ENCODE results near the gene AP1G2. TPM values are rescaled to one million over a fixed set of nuclear protein-coding genes. Genes with fewer than 3 reads are reported as not detected.

Gene AP1G2
- total RNA-seq, 2 donors from 2014 or later: 36.4 to 61.7 TPM

- H3K4me3 ChIP-seq: no peak overlapping the region
- no peaks in the 10 kb centered on the region for H3K36me3 ChIP-seq
- no peaks in the 10 kb centered on the region for H3K27me3 ChIP-seq (replicated peaks; ENCODE audit: insufficient read depth)
- H3K9me3 ChIP-seq: no peaks in the 10 kb centered on the region
- no peak overlapping the region for H3K27ac ChIP-seq
- TF ChIP-seq, protein P1, sequence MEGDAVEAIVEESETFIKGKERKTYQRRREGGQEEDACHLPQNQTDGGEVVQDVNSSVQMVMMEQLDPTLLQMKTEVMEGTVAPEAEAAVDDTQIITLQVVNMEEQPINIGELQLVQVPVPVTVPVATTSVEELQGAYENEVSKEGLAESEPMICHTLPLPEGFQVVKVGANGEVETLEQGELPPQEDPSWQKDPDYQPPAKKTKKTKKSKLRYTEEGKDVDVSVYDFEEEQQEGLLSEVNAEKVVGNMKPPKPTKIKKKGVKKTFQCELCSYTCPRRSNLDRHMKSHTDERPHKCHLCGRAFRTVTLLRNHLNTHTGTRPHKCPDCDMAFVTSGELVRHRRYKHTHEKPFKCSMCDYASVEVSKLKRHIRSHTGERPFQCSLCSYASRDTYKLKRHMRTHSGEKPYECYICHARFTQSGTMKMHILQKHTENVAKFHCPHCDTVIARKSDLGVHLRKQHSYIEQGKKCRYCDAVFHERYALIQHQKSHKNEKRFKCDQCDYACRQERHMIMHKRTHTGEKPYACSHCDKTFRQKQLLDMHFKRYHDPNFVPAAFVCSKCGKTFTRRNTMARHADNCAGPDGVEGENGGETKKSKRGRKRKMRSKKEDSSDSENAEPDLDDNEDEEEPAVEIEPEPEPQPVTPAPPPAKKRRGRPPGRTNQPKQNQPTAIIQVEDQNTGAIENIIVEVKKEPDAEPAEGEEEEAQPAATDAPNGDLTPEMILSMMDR (IDR thresholded peaks at IDR 0.05): no peak
- ATAC-seq (ENCODE audit: insufficient number of reproducible peaks, low FRiP score, low read depth) (no peak), DNase-seq (ENCODE audit: low spot score) (no peak)
- H3K4me1 ChIP-seq (ENCODE audit: control insufficient read depth in 1 of 2, low read depth in 2 of 2): no peaks in the 10 kb centered on the region
Measured at GRCh38 chr14:23514644-23514957, 53.0 kb downstream of the AP1G2 start.

GRCh38 chr14:23513818-23514643 is 53.6 kb downstream of the AP1G2 start:
- H3K9me3 ChIP-seq: no peaks in the 10 kb centered on the region
- H3K36me3 ChIP-seq: no peaks in the 10 kb centered on the region
- DNase-seq (ENCODE audit: low spot score) (no peak), ATAC-seq (ENCODE audit: insufficient number of reproducible peaks, low FRiP score, low read depth) (no peak)
- no peak overlapping the region for H3K27ac ChIP-seq
- TF ChIP-seq, protein P1 (IDR thresholded peaks at IDR 0.05): no peak
- H3K4me1 ChIP-seq (ENCODE audit: control insufficient read depth in 1 of 2, low read depth in 2 of 2): no peaks in the 10 kb centered on the region
- no peak overlapping the region for H3K4me3 ChIP-seq
- H3K27me3 ChIP-seq (replicated peaks; ENCODE audit: insufficient read depth): no peaks in the 10 kb centered on the region

DNA sequence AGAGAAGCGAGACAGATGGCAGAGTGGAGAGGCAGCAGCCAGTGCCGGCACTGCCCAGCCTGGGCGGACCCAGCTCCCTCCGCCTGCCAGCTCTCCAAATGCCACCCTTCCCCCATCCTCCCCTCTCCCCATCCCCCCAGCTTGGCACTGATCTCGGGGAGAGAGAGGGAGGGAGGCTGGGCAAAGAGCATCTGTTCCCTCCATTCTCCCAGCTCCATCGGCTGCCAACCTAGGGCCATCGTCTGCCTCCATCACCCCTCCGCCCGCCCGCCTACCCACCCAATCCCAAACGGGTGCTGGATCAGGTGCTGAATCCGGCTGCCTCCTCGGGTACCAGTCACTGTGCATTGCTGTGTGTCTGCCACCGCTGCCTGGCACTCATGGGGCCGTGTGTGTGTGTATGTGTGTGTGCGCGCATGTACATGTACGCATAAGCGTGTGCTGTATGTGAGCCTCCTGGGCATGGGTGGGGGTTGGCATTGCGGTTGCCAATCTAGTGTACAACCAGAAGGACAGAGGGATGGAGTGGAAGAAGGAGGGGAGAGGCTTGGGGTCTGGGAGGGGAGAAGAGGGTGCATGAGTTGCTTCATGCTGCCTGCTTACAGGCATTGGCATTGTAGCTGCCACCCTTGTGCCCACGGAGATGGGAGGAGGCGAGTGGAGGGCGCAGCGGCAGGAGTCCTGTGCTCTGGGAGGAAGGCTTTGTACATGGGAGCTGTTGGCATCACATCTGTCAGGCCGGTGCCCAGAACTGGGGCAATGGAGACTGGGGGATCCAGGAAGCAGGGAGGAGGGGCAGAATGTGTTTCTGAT is 54.4 kb downstream of the AP1G2 start:
- DNase-seq (ENCODE audit: low spot score) (no peak), ATAC-seq (ENCODE audit: insufficient number of reproducible peaks, low FRiP score, low read depth) (no peak)
- TF ChIP-seq, protein P1 (IDR thresholded peaks at IDR 0.05): no peak
- Histone ChIP-seq H3K4me1 (ENCODE audit: control insufficient read depth in 1 of 2, low read depth in 2 of 2) (no peaks in the 10 kb centered on the region), H3K36me3 (no peaks in the 10 kb centered on the region), H3K27me3 (replicated peaks; ENCODE audit: insufficient read depth) (no peaks in the 10 kb centered on the region), H3K4me3 (no peak overlapping the region), H3K9me3 (no peaks in the 10 kb centered on the region), H3K27ac (no peak overlapping the region)

DNA sequence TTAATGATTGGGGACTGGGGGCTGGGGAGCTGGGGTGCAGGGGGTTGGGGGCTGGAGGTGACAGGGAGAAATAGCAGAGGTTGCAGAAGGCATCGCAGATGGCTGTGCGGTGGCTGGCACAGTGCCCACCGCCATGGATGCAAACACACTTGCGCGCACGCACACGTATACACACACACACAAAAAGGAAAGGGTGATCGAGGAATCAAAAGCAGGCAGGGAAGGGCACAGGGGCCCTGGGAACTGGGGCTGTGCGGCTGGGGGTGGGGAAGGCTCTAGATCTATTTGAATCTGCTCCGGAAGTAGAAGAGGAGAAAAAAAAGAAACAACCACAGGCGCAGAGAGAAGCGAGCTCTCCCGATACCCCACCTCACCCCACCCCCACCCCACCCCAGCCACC is 55.4 kb downstream of the AP1G2 start:
- Histone ChIP-seq H3K27ac (no peak overlapping the region), H3K4me3 (no peak overlapping the region), H3K4me1 (ENCODE audit: control insufficient read depth in 1 of 2, low read depth in 2 of 2) (no peaks in the 10 kb centered on the region), H3K36me3 (no peaks in the 10 kb centered on the region), H3K9me3 (no peaks in the 10 kb centered on the region), H3K27me3 (replicated peaks; ENCODE audit: insufficient read depth) (no peaks in the 10 kb centered on the region)
- no peak for ATAC-seq (ENCODE audit: insufficient number of reproducible peaks, low FRiP score, low read depth)
- no peak for DNase-seq (ENCODE audit: low spot score)
- TF ChIP-seq, protein P1 (IDR thresholded peaks at IDR 0.05): no peak

Other genes starting within 250 kb of the AP1G2 start
- 10 to 100 TPM; 44.8 to 54.9 TPM for gene PABPN1, start 246.3 kb downstream of the AP1G2 start, total RNA-seq
- gene SLC22A17, start 214.9 kb downstream of the AP1G2 start, total RNA-seq: 10 to 100 TPM; 55.1 to 72.3 TPM
- gene EFS, start 202.6 kb downstream of the AP1G2 start, total RNA-seq: 10 to 100 TPM; 23.3 to 38.2 TPM
- not detected for gene IL25, start 195.0 kb downstream of the AP1G2 start, total RNA-seq
- gene CMTM5, start 190.7 kb downstream of the AP1G2 start, total RNA-seq: 1 to 10 TPM in 1 of 2 donors, not detected in 1; 2.6 TPM
- not detected for gene MYH6, start 159.5 kb downstream of the AP1G2 start, total RNA-seq
- under 1 TPM in 1 of 2 donors, not detected in 1; 0.81 TPM for gene MYH7, start 132.1 kb downstream of the AP1G2 start, total RNA-seq
- gene NGDN, start 98.1 kb downstream of the AP1G2 start, total RNA-seq: 10 to 100 TPM; 29.1 to 46.3 TPM
- 1 to 10 TPM in 1 of 2 donors, under 1 TPM in 1; 0.49 to 1.5 TPM for gene ZFHX2, start 16.0 kb downstream of the AP1G2 start, total RNA-seq
- gene THTPA, start 11.5 kb downstream of the AP1G2 start, total RNA-seq: 10 to 100 TPM; 17.8 to 30.9 TPM
- 1 to 10 TPM in 1 of 2 donors, not detected in 1; 1.3 TPM for gene JPH4, start 11.0 kb upstream of the AP1G2 start, total RNA-seq
- gene DHRS2, start 68.6 kb upstream of the AP1G2 start, total RNA-seq: not detected

Measured in thoracic aorta (tissue), 2 donors.